GM23338 (cell line): ENCODE data around the gene ZZZ3. TPM values are rescaled to one million over a fixed set of nuclear protein-coding genes. Genes with fewer than 3 reads are reported as not detected.

Source experiments
- ATAC-seq: fragments of 200-7000 bp; cut with Tn5 transposase; 3 replicates; pipeline ENCODE4 v1.9.1; 2020
- DNase-seq: peaks from one replicate; pipeline ENCODE4 v3.0.0-alpha.2; 2015; ENCODE audit warnings: low spot score
- H2AFZ ChIP-seq: fragments of 200-600 bp; sonication (generic); 2 replicates; pipeline ENCODE4 v1.8.0; 2016; ENCODE audit warnings: antibody characterized with exemption, mild to moderate bottlenecking, moderate library complexity
- H3F3A ChIP-seq: fragments of 200-600 bp; sonication (generic); replicated peaks from 2 replicates; pipeline ENCODE4 v1.8.0; 2017; ENCODE audit warnings: antibody characterized with exemption, mixed run types, low read depth
- H3K27ac ChIP-seq: fragments of 200-600 bp; sonication (generic); 2 replicates; pipeline ENCODE4 v1.6.1; 2016; ENCODE audit warnings: low read depth
- H3K27me3 ChIP-seq: fragments of 200-600 bp; sonication (generic); 2 replicates; pipeline ENCODE4 v1.8.0; 2016; ENCODE audit warnings: mild to moderate bottlenecking, mixed run types, moderate library complexity; ENCODE audit not compliant: insufficient read depth
- H3K36me3 ChIP-seq: fragments of 200-600 bp; sonication (generic); 2 replicates; pipeline ENCODE4 v1.8.0; 2016; ENCODE audit warnings: mild to moderate bottlenecking; ENCODE audit not compliant: insufficient read depth
- H3K4me1 ChIP-seq: fragments of 200-600 bp; sonication (generic); 2 replicates; pipeline ENCODE4 v1.8.0; 2016; ENCODE audit warnings: mild to moderate bottlenecking, moderate library complexity; ENCODE audit not compliant: insufficient read depth
- H3K4me2 ChIP-seq: fragments of 200-600 bp; sonication (generic); 2 replicates; pipeline ENCODE4 v1.7.1; 2017; ENCODE audit warnings: mixed run types
- H3K4me3 ChIP-seq: fragments of 200-600 bp; sonication (generic); 2 replicates; pipeline ENCODE4 v1.6.1; 2016; ENCODE audit warnings: mixed run types
- H3K79me2 ChIP-seq: fragments of 200-600 bp; sonication (generic); replicated peaks from 2 replicates; pipeline ENCODE4 v1.8.0; 2017; ENCODE audit warnings: mild to moderate bottlenecking; ENCODE audit not compliant: insufficient read depth
- H3K9me2 ChIP-seq: fragments of 200-600 bp; sonication (generic); 2 replicates; pipeline ENCODE4 v1.8.0; 2017; ENCODE audit not compliant: insufficient read depth
- H4K20me1 ChIP-seq: fragments of 200-600 bp; sonication (generic); replicated peaks from 2 replicates; pipeline ENCODE4 v1.8.0; 2017; ENCODE audit warnings: mild to moderate bottlenecking; ENCODE audit not compliant: insufficient read depth
- H3K27ac Mint-ChIP-seq: 2 replicates; pipeline ENCODE4 v1.8.0; 2020; ENCODE audit warnings: inconsistent platforms, mild to moderate bottlenecking, moderate library complexity, mixed read lengths
- H3K27me3 Mint-ChIP-seq: 3 replicates; pipeline ENCODE4 v1.8.0; 2022; ENCODE audit warnings: low read depth, mild to moderate bottlenecking, moderate library complexity, mixed read lengths, inconsistent platforms; ENCODE audit not compliant: insufficient read depth, poor library complexity
- H3K36me3 Mint-ChIP-seq: 3 replicates; pipeline ENCODE4 v1.8.0; 2021; ENCODE audit warnings: low read depth, mild to moderate bottlenecking, inconsistent platforms, moderate library complexity, mixed read lengths
- H3K4me1 Mint-ChIP-seq: 3 replicates; pipeline ENCODE4 v1.8.0; 2020; ENCODE audit warnings: mild to moderate bottlenecking, inconsistent platforms, mixed read lengths
- H3K4me3 Mint-ChIP-seq: 3 replicates; pipeline ENCODE4 v1.8.0; 2021; ENCODE audit warnings: moderate library complexity, mild to moderate bottlenecking, inconsistent platforms, mixed read lengths
- H3K9me3 Mint-ChIP-seq: 3 replicates; pipeline ENCODE4 v1.8.0; 2020; ENCODE audit warnings: moderate library complexity, mild to moderate bottlenecking, inconsistent platforms, mixed read lengths
- CREB1 ChIP-seq: fragments of 250-450 bp; sonication (Bioruptor Pico); IDR thresholded peaks from 2 replicates; pipeline ENCODE4 v1.5.0; 2020; ENCODE audit warnings: low read depth, mild to moderate bottlenecking, moderate library complexity
- ETS1 ChIP-seq: IDR thresholded peaks from 2 replicates; pipeline ENCODE4 v1.6.1; 2016; ENCODE audit warnings: antibody characterized with exemption
- EZH2 ChIP-seq: fragments of 200-600 bp; sonication (generic); IDR thresholded peaks from one replicate; pipeline ENCODE4 v1.8.0; 2017; ENCODE audit warnings: antibody characterized with exemption, mild to moderate bottlenecking, low read depth; ENCODE audit not compliant: unreplicated experiment
- EZH2phosphoT487 ChIP-seq: fragments of 200-600 bp; sonication (generic); IDR thresholded peaks from one replicate; pipeline ENCODE4 v1.8.1; 2018; ENCODE audit warnings: antibody characterized with exemption; ENCODE audit not compliant: unreplicated experiment
- JUNB ChIP-seq: IDR thresholded peaks from one replicate; pipeline ENCODE4 v1.6.1; 2016; ENCODE audit warnings: antibody characterized with exemption; ENCODE audit not compliant: unreplicated experiment
- NANOG ChIP-seq: IDR thresholded peaks from 2 replicates; pipeline ENCODE4 v1.6.1; 2016; ENCODE audit warnings: antibody characterized with exemption, borderline replicate concordance
- POLR2AphosphoS5 ChIP-seq: IDR thresholded peaks from 2 replicates; pipeline ENCODE4 v1.6.1; 2016; ENCODE audit warnings: antibody characterized with exemption, low read depth
- REST ChIP-seq: IDR thresholded peaks from one replicate; pipeline ENCODE4 v1.6.1; 2018; ENCODE audit warnings: antibody characterized with exemption; ENCODE audit not compliant: unreplicated experiment
- STAT1 ChIP-seq: IDR thresholded peaks from one replicate; pipeline ENCODE4 v1.6.1; 2016; ENCODE audit warnings: antibody characterized with exemption; ENCODE audit not compliant: unreplicated experiment
- ZNF114 ChIP-seq: fragments of 250-450 bp; sonication (Bioruptor Pico); IDR thresholded peaks from 2 replicates; pipeline ENCODE4 v1.5.0; 2020; ENCODE audit warnings: mild to moderate bottlenecking, moderate library complexity
- ZNF331 ChIP-seq: fragments of 250-450 bp; sonication (Bioruptor Pico); IDR thresholded peaks from 2 replicates; pipeline ENCODE4 v1.5.0; 2020; ENCODE audit warnings: low read depth, mild to moderate bottlenecking, moderate library complexity
- ZNF462 ChIP-seq: fragments of 250-450 bp; sonication (Bioruptor Pico); IDR thresholded peaks from 2 replicates; pipeline ENCODE4 v1.5.0; 2020; ENCODE audit warnings: mild to moderate bottlenecking, moderate library complexity
- polyA plus RNA-seq: library from polyadenylated mRNA; unstranded; fragments of >200 nt; fragmentation: Nextera tagmentation; extraction: Ambion mirVana; gene quantifications from 2 replicates; pipeline ENCODE4 v1.2.1, GENCODE V29; 2016
- total RNA-seq: library from RNA; depleted of rRNA; stranded (reverse); fragments of >200 nt; shearing (Covaris generic); gene quantifications from 2 replicates; pipeline ENCODE4 v1.2.3, GENCODE V29; 2014

ZZZ3 gene
- total and polyA plus RNA-seq, 2 experiments from 2014 or later = 33.4 to 107 TPM

- Histone ChIP-seq H4K20me1 (no peaks in the 10 kb centered on the region; the same call in 1 of the 2 replicates), H3K4me2 (no peak overlapping the region), H3K4me1 (peaks cover 23% of the 10 kb centered on the region), H3K27ac (no peak overlapping the region), H3K36me3 (peaks cover 12% of the 10 kb centered on the region; the same call in 1 of the 2 replicates), H3F3A (no peaks in the 10 kb centered on the region), H3K4me3 (no peak overlapping the region), H3K27me3 (no peaks in the 10 kb centered on the region), H2AFZ (no peak overlapping the region), H3K79me2 (peaks cover 18% of the 10 kb centered on the region), H3K9me2 (no peaks in the 10 kb centered on the region)
- DNase-seq (peak; percentile 58), ATAC-seq (peak; percentile 75)
- no peak for TF ChIP-seq ZNF331 (CRISPR knock-in tag)
- no peak for TF ChIP-seq ZNF462 (CRISPR knock-in tag)
- TF ChIP-seq STAT1 = no peak
- no peak for TF ChIP-seq ETS1
- no peak for TF ChIP-seq EZH2
- TF ChIP-seq CREB1 = no peak
- no peak for TF ChIP-seq ZNF114 (CRISPR knock-in tag)
- TF ChIP-seq NANOG = no peak
- TF ChIP-seq REST = no peak
- no peak for TF ChIP-seq JUNB
- no peak for TF ChIP-seq POLR2AphosphoS5
- TF ChIP-seq EZH2phosphoT487 = no peak
- H3K36me3 Mint-ChIP-seq = peaks cover 15% of the 10 kb centered on the region
- H3K4me3 Mint-ChIP-seq = no peak overlapping the region
- H3K27ac Mint-ChIP-seq = no peak overlapping the region
- H3K4me1 Mint-ChIP-seq = peaks cover 17% of the 10 kb centered on the region
- no peaks in the 10 kb centered on the region for H3K9me3 Mint-ChIP-seq
- peaks cover 4% of the 10 kb centered on the region for H3K27me3 Mint-ChIP-seq
These were observed 45.6 kb downstream of the ZZZ3 start for GRCh38 chr1:77636864-77637263.
